Fibroblast of lung (primary cell): ENCODE measurements around the gene USP7. TPM values are rescaled to one million over a fixed set of nuclear protein-coding genes. Genes with fewer than 3 reads are reported as not detected.

ENCODE experiments used
- DNase-seq, 2 donors: peaks; one replicate each; pipeline versions ENCODE4 v3.0.0 to v3.0.0-alpha.2; 2010; ENCODE audit warnings: low read depth in 2 of 2
- H2AFZ ChIP-seq: 2 replicates; pipeline ENCODE4 v1.5.1; 2012; ENCODE audit warnings: low read length, control low read depth, inconsistent platforms
- H3K27ac ChIP-seq: 2 replicates; pipeline ENCODE4 v1.5.1; 2011; ENCODE audit warnings: low read length, control low read depth; ENCODE audit not compliant: insufficient read depth
- H3K27me3 ChIP-seq: 2 replicates; pipeline ENCODE4 v1.5.1; 2011; ENCODE audit warnings: mild to moderate bottlenecking, low read length; ENCODE audit not compliant: control insufficient read depth, insufficient read depth
- H3K36me3 ChIP-seq: 2 replicates; pipeline ENCODE4 v1.5.1; 2011; ENCODE audit warnings: low read length; ENCODE audit not compliant: control insufficient read depth, insufficient read depth
- H3K4me1 ChIP-seq: 2 replicates; pipeline ENCODE4 v1.5.1; 2011; ENCODE audit warnings: low read length; ENCODE audit not compliant: control insufficient read depth, insufficient read depth; ENCODE audit errors: extremely low read depth
- H3K4me2 ChIP-seq: 2 replicates; pipeline ENCODE4 v1.5.1; 2011; ENCODE audit warnings: low read length, control low read depth; ENCODE audit not compliant: insufficient read depth; ENCODE audit errors: extremely low read depth
- H3K4me3 ChIP-seq, 4 experiments: fragments of 200-600 bp in 1 of 4; sonication (generic) in 1 of 4; replicated peaks in 1 of 4; 2 replicates each; pipeline ENCODE4 v1.5.1; 2011 to 2016; ENCODE audit warnings: low read length in 4 of 4, low read depth in 3 of 4, mild to moderate bottlenecking in 3 of 4, control low read depth in 2 of 4, inconsistent platforms in 1 of 4, mixed read lengths in 1 of 4; ENCODE audit not compliant: insufficient read depth in 1 of 4; ENCODE audit errors: control extremely low read depth in 1 of 4
- H3K79me2 ChIP-seq: 2 replicates; pipeline ENCODE4 v1.5.1; 2012; ENCODE audit warnings: mild to moderate bottlenecking, low read length, inconsistent platforms; ENCODE audit not compliant: control insufficient read depth, insufficient read depth
- H3K9ac ChIP-seq: 2 replicates; pipeline ENCODE4 v1.5.1; 2011; ENCODE audit warnings: mild to moderate bottlenecking, low read length, control low read depth; ENCODE audit not compliant: insufficient read depth
- H3K9me3 ChIP-seq: 2 replicates; pipeline ENCODE4 v1.5.1; 2012; ENCODE audit warnings: low read depth, low read length; ENCODE audit not compliant: control insufficient read depth, insufficient read depth
- H4K20me1 ChIP-seq: 2 replicates; pipeline ENCODE4 v1.5.1; 2011; ENCODE audit warnings: low read length; ENCODE audit not compliant: control insufficient read depth, insufficient read depth; ENCODE audit errors: extremely low read depth
- CTCF ChIP-seq, 2 donors: IDR thresholded peaks in 1 of 2; conservative IDR thresholded peaks in 1 of 2; 1 replicate in 1 of 2; 2 replicates in 1 of 2; pipeline ENCODE4 v1.5.1; 2011 to 2012; ENCODE audit warnings: low read length in 2 of 2, control low read depth in 1 of 2, inconsistent platforms in 1 of 2, low read depth in 1 of 2, mild to moderate bottlenecking in 1 of 2
- EZH2 ChIP-seq: IDR thresholded peaks from 2 replicates; pipeline ENCODE4 v1.5.1; 2012; ENCODE audit warnings: low read length, control low read depth, mild to moderate bottlenecking; ENCODE audit errors: missing control alignments
- polyA plus RNA-seq, 2 donors: library from polyadenylated mRNA; depleted of rRNA in 1 of 2; stranded (reverse) in 1 of 2; unstranded in 1 of 2; fragments of >200 nt; gene quantifications; 2 replicates each; pipeline ENCODE4 v1.2.1, GENCODE V29; 2011 to 2012; ENCODE audit warnings: missing spikeins in 1 of 2
- total RNA-seq: library from RNA; depleted of rRNA; stranded (reverse); fragments of >200 nt; gene quantifications from 2 replicates; pipeline ENCODE4 v1.2.1, GENCODE V29; 2014

The USP7 gene
- total and polyA plus RNA-seq, 2 donors (not counting 1 experiment from before 2014, with no cell fraction given), result 22.5 to 48.7 TPM

- Histone ChIP-seq H3K27me3 (no peaks in the 10 kb centered on the region), H3K9me3 (no peaks in the 10 kb centered on the region), H2AFZ (no peak overlapping the region), H4K20me1 (no peaks in the 10 kb centered on the region), H3K4me2 (no peak overlapping the region), H3K27ac (no peak overlapping the region), H3K4me3 (no peak overlapping the region), H3K9ac (no peak overlapping the region), H3K4me1 (no peaks in the 10 kb centered on the region), H3K79me2 (peaks cover 3% of the 10 kb centered on the region), H3K36me3 (peaks cover 11% of the 10 kb centered on the region)
- TF ChIP-seq CTCF (conservative IDR thresholded peaks at IDR 0.05 in 1 of 2, IDR thresholded peaks at IDR 0.05 in 1 of 2; ENCODE audit: low read depth in 1 of 2, low read length in 2 of 2), result no peak
- TF ChIP-seq EZH2, result no peak
- DNase-seq, result no peak
Measured at GRCh38 chr16:8912793-8913192, 50.9 kb downstream of the USP7 start.

- H3K9me3 ChIP-seq, result no peaks in the 10 kb centered on the region
- no peak for TF ChIP-seq EZH2
- TF ChIP-seq CTCF (conservative IDR thresholded peaks at IDR 0.05 in 1 of 2, IDR thresholded peaks at IDR 0.05 in 1 of 2; ENCODE audit: low read depth in 1 of 2, low read length in 2 of 2), result no peak
- H3K4me3 ChIP-seq, result no peak overlapping the region
- H2AFZ ChIP-seq, result no peak overlapping the region
- no peak overlapping the region for H3K4me2 ChIP-seq
- H3K79me2 ChIP-seq, result peaks cover 3% of the 10 kb centered on the region
- no peaks in the 10 kb centered on the region for H3K4me1 ChIP-seq
- H3K36me3 ChIP-seq, result peaks cover 9% of the 10 kb centered on the region
- H4K20me1 ChIP-seq, result no peaks in the 10 kb centered on the region
- H3K9ac ChIP-seq, result no peak overlapping the region
- no peak for DNase-seq
- no peaks in the 10 kb centered on the region for H3K27me3 ChIP-seq
- no peak overlapping the region for H3K27ac ChIP-seq
Measured at GRCh38 chr16:8910811-8911210, 52.9 kb downstream of the USP7 start.

- TF ChIP-seq CTCF (conservative IDR thresholded peaks at IDR 0.05 in 1 of 2, IDR thresholded peaks at IDR 0.05 in 1 of 2; ENCODE audit: low read depth in 1 of 2, low read length in 2 of 2) (no peak), EZH2 (no peak)
- no peak for DNase-seq
- H3K4me3 ChIP-seq, result no peak overlapping the region
- H3K4me1 ChIP-seq, result no peaks in the 10 kb centered on the region
- H3K36me3 ChIP-seq, result peaks cover 9% of the 10 kb centered on the region
- H3K27me3 ChIP-seq, result no peaks in the 10 kb centered on the region
- no peak overlapping the region for H3K27ac ChIP-seq
- H3K79me2 ChIP-seq, result peaks cover 2% of the 10 kb centered on the region
- H3K9ac ChIP-seq, result no peak overlapping the region
- H2AFZ ChIP-seq, result no peak overlapping the region
- no peak overlapping the region for H3K4me2 ChIP-seq
- no peaks in the 10 kb centered on the region for H3K9me3 ChIP-seq
- no peaks in the 10 kb centered on the region for H4K20me1 ChIP-seq
Measured at GRCh38 chr16:8908810-8909468, 54.8 kb downstream of the USP7 start.
